Measurements from ENCODE around the gene TLE5. TPM values are rescaled to one million over a fixed set of nuclear protein-coding genes. Genes with fewer than 3 reads are reported as not detected.

The TLE5 gene
- polyA plus RNA-seq, 1 experiment: 579 TPM

DNA sequence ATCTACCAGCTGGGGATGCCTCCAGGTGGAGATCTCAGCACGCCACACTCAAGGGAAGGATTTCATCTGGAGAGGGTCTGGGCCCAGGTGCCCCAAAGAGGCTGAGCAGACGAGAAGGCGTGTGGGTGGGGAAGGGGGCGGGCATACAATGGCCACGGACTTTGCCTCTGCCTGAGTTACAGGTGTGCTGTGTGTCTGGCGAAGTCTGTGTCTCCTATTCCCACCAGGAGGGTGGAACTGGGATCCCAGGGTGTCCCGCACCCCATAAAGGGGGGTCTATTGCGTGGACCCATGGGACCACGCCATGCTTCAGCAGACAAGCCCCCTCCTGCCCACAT is 36.8 kb downstream of the TLE5 start:
- DNase-seq (ENCODE audit: low read depth): no peak
- ChIA-PET POLR2A (no interaction called here), CTCF (interaction anchor here (0.9 to 1.0 kb wide), 2 partner anchors 11 to 63 kb away, joined by 3 read pairs; no protein-coding TSS in a partner anchor)
- no peak overlapping the region for H3K4me3 ChIP-seq (ENCODE audit: low read depth, low read length)
- TF ChIP-seq, protein P1, sequence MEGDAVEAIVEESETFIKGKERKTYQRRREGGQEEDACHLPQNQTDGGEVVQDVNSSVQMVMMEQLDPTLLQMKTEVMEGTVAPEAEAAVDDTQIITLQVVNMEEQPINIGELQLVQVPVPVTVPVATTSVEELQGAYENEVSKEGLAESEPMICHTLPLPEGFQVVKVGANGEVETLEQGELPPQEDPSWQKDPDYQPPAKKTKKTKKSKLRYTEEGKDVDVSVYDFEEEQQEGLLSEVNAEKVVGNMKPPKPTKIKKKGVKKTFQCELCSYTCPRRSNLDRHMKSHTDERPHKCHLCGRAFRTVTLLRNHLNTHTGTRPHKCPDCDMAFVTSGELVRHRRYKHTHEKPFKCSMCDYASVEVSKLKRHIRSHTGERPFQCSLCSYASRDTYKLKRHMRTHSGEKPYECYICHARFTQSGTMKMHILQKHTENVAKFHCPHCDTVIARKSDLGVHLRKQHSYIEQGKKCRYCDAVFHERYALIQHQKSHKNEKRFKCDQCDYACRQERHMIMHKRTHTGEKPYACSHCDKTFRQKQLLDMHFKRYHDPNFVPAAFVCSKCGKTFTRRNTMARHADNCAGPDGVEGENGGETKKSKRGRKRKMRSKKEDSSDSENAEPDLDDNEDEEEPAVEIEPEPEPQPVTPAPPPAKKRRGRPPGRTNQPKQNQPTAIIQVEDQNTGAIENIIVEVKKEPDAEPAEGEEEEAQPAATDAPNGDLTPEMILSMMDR (IDR thresholded peaks at IDR 0.05; ENCODE audit: insufficient read depth, low read depth, low read length): no peak
- peaks cover 31% of the 10 kb centered on the region for H3K27me3 ChIP-seq (ENCODE audit: control insufficient read depth, insufficient read depth, low read length)
- no peaks in the 10 kb centered on the region for H3K36me3 ChIP-seq (ENCODE audit: control insufficient read depth, insufficient read depth, low read length)

DNA sequence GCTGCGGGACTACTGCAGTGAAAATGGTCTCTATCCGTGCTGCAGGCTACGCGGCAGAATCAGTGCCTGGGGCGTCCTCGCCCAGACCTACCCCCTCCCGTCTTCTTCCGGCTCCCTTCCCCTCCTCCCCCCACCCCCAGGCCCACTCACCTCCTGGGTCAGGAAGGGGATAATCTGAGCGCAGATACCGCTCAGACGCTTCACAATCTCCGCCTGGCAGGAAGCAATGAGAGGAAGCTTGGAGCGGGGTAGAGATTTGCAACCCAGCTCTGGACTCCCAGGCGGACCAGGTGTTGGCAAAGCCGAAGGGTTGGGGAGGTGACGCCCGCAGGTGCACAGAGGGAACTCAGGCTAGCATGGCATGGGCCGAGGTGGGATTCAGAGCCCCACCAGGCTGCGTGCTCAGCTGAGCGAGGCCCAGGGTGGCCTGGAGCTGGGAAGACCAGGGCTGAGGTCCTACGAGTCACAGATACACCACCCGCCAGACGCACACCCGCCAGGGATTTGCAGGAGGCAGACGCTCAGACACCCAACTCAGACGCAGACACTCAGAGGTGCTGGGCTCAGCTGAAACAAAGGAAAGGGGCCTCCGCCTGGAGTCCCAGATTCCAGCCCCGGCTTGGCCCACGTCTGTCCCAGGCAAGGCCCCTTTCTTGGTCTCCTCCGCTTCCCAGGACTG is 37.3 kb downstream of the TLE5 start:
- DNase-seq (ENCODE audit: low read depth): no peak
- ChIA-PET CTCF (interaction anchor here (0.9 to 1.0 kb wide), 2 partner anchors 11 to 63 kb away, joined by 3 read pairs; no protein-coding TSS in a partner anchor), POLR2A (no interaction called here)
- no peak overlapping the region for H3K4me3 ChIP-seq (ENCODE audit: low read depth, low read length)
- no peaks in the 10 kb centered on the region for H3K36me3 ChIP-seq (ENCODE audit: control insufficient read depth, insufficient read depth, low read length)
- TF ChIP-seq, protein P1 (IDR thresholded peaks at IDR 0.05; ENCODE audit: insufficient read depth, low read depth, low read length): no peak
- H3K27me3 ChIP-seq (ENCODE audit: control insufficient read depth, insufficient read depth, low read length): peaks cover 27% of the 10 kb centered on the region

DNA sequence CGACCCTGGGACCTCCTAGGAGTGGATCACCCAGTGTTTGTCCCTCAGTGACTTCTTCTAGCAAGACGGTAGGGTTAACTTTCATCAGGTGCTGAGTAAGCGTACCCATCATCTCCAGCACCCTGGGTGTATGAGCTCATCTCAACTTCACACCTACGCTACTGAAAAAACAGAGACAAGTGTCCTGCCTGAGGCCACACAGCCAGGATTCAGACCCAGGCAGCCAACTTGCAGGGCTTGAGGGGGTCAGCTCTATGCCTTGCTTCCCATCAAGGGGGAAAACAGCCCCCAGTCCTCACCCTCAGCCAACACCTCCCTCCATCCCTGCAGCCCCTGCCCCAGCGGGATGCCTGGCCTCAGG is 37.8 kb downstream of the TLE5 start:
- H3K4me3 ChIP-seq (ENCODE audit: low read depth, low read length): no peak overlapping the region
- no peak for DNase-seq (ENCODE audit: low read depth)
- TF ChIP-seq, protein P1 (IDR thresholded peaks at IDR 0.05; ENCODE audit: insufficient read depth, low read depth, low read length): no peak
- no peaks in the 10 kb centered on the region for H3K36me3 ChIP-seq (ENCODE audit: control insufficient read depth, insufficient read depth, low read length)
- POLR2A ChIA-PET: interaction anchor here (0.7 kb wide), 1 partner anchor 11 kb away, joined by 8 read pairs; no protein-coding TSS in a partner anchor
- CTCF ChIA-PET: interaction anchor here (1.0 to 1.1 kb wide), 2 partner anchors 11 to 62 kb away, joined by 3 read pairs; no protein-coding TSS in a partner anchor
- peaks cover 24% of the 10 kb centered on the region for H3K27me3 ChIP-seq (ENCODE audit: control insufficient read depth, insufficient read depth, low read length)

DNA sequence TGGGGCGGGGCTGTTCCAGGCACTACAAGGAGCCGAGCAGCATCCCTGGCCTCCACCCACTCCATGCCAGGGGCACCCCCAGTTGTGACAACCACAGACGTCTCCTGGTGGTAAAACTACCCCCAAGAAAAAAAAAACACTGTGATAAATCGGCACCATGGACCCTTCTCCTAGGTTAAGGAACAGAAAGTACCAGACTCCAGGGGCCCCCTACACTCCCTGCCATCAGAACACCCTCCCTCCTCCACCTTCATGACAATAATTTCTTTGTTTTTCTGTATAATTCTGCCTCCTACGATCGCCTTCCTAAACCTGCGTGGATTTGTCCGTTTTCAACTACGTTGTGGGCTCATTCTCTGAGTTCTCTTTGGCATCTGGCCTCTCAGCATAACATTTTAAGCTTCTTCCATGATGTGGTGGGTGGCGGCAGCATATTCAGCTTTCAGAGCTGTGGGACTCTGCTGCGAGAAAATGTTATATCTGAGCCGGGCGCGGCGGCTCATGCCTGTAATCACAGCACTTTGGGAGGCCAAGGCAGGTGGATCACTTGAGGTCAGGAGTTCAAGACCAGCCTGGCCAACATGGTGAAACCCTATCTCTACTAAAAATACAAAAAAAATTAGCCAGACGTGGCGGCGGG is 41.9 kb downstream of the TLE5 start:
- ChIA-PET CTCF (interaction anchor here (0.7 kb wide), 1 partner anchor 159 kb away, joined by 3 read pairs; no protein-coding TSS in a partner anchor), POLR2A (no interaction called here)
- no peaks in the 10 kb centered on the region for H3K36me3 ChIP-seq (ENCODE audit: control insufficient read depth, insufficient read depth, low read length)
- TF ChIP-seq, protein P1 (IDR thresholded peaks at IDR 0.05; ENCODE audit: insufficient read depth, low read depth, low read length): no peak
- H3K4me3 ChIP-seq (ENCODE audit: low read depth, low read length): no peak overlapping the region
- peaks cover 5% of the 10 kb centered on the region for H3K27me3 ChIP-seq (ENCODE audit: control insufficient read depth, insufficient read depth, low read length)
- no peak for DNase-seq (ENCODE audit: low read depth)

DNA sequence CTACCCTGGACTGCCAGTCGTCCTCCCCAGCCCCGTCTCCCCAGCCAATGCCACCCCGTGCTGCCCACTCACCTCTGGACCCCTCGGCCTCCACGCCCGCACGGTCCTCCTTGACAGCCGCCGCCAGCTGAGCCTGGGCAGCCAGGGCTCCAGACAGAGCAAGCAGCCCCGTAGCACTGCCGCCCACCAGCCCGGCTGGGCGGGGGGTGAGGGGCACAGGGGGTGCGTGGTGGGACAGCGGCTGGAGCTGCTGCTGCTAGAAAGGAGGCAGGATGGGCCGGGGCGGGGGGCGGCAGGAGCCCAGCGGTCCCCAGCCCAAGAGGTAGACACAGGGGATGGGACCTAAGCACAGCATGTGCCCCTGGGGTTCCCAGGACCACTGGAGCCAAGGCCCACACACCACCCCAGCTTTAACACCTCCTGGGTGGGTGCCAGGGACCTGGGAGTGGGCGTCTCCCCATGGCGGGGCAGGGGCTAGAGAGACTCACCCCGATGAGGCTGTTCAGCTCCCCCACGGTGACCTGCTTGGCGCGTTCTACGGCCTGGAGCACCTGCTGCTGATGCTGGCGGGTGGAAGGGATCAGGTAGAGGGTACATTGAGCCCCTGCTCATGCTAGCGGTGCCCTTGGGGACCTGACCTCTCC is 43.0 kb downstream of the TLE5 start:
- DNase-seq (ENCODE audit: low read depth): no peak
- TF ChIP-seq, protein P1 (IDR thresholded peaks at IDR 0.05; ENCODE audit: insufficient read depth, low read depth, low read length): no peak
- ChIA-PET POLR2A (no interaction called here), CTCF (no interaction called here)
- Histone ChIP-seq H3K27me3 (ENCODE audit: control insufficient read depth, insufficient read depth, low read length) (no peaks in the 10 kb centered on the region; the same call in 1 of the 2 replicates), H3K4me3 (ENCODE audit: low read depth, low read length) (no peak overlapping the region), H3K36me3 (ENCODE audit: control insufficient read depth, insufficient read depth, low read length) (no peaks in the 10 kb centered on the region)
